Measurements from ENCODE around the gene CARD14.
"Not testable (repeated sequence)": the region's sequence is repeated elsewhere in the genome, so short reads cannot be mapped to it uniquely, and the experiment has no call there.

The CARD14 gene

DNA sequence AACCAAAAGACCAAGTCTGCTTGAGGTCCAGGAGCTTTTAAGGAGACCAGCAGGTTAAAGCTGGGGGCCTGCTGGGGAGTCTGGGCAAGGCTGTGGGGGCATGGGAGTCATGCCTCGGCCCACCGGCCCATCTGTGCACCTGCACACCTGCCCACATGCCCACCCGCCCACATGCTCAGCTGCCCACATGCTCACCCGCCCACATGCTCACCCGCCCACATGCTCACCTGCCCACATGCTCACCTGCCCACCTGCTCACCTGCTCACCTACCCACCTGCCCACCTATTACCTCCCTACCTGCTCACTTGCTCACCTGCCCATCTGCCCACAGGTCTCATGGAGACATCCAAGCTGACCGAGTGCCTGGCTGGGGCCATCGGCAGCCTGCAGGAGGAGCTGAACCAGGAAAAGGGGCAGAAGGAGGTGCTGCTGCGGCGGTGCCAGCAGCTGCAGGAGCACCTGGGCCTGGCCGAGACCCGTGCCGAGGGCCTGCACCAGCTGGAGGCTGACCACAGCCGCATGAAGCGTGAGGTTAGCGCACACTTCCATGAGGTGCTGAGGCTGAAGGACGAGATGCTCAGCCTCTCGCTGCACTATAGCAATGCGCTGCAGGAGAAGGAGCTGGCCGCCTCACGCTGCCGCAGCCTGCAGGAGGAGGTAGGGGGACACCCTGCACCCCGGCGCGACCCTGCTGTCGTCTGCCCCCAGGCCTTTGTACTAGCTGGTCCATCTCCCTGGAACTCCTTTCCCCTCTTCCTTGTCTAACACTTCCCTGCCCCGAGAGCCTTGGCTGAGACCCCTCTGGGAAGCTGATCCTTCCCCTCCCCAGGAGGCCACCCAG lies 14.0 kb downstream of the CARD14 start:
- DNase-seq (ENCODE audit: low read depth in 1 of 2, low spot score in 1 of 2) = no peak

DNA sequence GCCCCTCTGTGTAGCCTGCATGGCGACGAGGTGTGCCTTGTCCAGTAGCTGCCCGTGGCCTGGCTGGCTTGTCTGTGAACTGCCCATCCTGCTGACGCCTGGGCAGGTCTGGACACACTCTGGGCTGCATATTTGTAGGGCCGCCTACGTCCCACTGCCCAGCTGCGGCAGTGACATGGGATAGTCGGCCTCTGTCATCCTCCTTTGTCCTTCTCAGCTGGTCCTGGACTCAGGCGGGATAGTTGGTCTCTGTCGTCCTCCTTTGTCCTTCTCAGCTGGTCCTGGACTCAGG lies 14.5 kb downstream of the CARD14 start:
- DNase-seq (ENCODE audit: low read depth in 1 of 2, low spot score in 1 of 2) = no peak

DNA sequence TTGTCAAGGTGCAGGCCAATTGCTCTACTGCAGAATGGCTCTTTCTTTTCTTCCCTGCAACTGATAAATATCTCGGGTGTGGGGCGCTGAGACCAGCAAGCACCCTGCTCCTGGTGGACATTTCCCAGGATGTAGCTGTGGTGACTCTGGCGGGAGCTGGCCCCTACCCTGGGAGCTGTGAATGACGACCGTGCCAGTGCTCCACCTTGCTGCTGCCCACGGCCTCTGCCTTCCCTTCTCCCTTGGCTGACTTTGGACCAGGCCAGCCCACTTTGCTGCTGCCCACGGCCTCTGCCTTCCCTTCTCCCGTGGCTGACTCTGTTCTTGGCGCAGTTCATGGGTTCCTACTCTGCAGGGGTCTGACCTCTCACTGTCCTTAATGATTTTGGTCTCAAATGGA lies 16.1 kb downstream of the CARD14 start:
- no peak for DNase-seq (ENCODE audit: low read depth in 1 of 2, low spot score in 1 of 2)

DNA sequence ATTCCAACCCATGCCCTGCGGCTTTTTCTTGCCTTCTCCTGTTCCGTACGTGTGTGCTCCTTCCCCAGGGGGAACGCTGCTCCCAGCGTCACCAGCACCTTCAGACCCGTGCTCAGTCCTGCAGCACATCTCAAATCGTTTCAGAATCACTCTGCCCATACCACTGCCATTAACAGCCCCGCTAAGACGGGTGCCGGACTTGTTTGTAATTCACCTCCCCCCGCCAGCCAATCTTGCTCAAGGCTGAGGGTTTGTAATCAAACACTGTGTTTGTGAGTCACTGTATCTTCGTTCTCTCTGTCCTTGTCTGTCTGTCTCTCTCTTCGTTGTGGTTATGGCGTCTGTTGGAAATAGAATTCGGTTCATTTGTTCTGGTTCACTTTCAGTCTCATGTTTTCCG lies 17.3 kb downstream of the CARD14 start:
- DNase-seq (ENCODE audit: low read depth in 1 of 2, low spot score in 1 of 2) = no peak

DNA sequence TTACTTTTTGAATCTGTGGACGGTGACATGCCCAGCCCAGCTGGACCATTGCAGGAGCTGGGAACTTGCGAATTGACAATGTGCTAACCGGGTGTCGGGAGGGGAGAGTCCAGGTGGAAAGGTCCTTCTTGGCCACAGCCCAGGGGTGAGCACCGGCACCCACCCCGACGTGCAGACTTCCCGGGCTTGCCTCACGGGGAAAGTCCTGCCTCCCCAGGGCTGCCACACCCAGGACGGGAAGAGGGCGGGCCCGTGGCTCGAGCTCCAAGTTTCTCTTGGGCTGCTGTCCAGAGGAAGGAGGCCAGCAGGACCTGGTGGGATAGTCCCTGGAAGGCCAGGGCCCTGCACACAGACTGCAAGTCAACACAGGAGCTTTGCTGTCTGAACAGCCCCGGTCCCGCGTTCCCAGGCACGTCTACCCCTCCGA lies 17.7 kb downstream of the CARD14 start:
- no peak for DNase-seq (ENCODE audit: low read depth in 1 of 2, low spot score in 1 of 2)

DNA sequence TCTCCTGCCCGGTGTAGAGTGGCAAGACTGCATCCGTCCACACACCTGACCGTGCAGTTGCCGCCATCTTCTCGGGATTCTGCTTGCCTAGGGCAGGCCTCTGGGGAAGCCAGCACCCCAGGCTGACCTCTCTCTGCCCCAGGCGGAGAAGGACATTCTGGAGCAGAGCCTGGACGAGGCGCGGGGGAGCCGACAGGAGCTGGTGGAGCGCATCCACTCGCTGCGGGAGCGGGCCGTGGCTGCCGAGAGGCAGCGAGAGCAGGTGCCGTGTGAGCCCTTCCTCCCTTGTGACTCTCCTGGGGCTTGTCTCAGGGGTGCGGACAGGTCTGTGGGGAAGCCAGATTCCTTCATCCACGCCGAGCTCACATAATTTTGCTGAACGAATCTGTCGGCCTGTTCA lies 19.8 kb downstream of the CARD14 start:
- DNase-seq (ENCODE audit: low read depth in 1 of 2, low spot score in 1 of 2) = no peak

DNA sequence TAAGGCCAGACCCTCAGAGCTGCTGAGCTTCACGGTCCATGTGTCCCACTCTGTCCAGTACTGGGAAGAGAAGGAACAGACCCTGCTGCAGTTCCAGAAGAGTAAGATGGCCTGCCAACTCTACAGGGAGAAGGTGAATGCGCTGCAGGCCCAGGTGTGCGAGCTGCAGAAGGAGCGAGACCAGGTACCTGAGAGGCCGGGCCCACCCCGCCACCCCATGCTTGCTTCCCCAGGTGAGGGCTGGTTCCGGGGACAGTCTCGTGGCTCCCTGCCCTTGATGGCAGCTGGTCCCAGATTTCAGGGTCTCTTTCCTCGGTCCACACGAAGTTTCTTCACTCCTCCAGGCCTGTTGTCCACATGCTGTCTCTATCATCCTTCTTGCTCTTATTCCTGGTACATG lies 20.9 kb downstream of the CARD14 start:
- no peak for DNase-seq (ENCODE audit: low read depth in 1 of 2, low spot score in 1 of 2)

DNA sequence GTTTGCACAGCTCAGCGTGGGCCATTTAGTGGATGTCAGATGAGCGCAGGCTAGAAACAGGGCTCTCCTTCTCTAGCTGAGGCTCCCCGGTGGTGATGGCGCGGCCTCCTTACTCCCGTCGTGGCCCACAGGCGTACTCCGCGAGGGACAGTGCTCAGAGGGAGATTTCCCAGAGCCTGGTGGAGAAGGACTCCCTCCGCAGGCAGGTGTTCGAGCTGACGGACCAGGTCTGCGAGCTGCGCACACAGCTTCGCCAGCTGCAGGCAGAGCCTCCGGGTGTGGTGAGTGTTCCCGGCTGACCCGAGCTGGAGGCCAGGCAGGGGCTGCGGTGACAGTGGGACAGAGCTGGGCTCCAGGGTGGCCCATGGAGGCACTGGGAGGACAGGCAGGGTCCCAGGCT lies 21.4 kb downstream of the CARD14 start:
- no peak for DNase-seq (ENCODE audit: low read depth in 1 of 2, low spot score in 1 of 2)

DNA sequence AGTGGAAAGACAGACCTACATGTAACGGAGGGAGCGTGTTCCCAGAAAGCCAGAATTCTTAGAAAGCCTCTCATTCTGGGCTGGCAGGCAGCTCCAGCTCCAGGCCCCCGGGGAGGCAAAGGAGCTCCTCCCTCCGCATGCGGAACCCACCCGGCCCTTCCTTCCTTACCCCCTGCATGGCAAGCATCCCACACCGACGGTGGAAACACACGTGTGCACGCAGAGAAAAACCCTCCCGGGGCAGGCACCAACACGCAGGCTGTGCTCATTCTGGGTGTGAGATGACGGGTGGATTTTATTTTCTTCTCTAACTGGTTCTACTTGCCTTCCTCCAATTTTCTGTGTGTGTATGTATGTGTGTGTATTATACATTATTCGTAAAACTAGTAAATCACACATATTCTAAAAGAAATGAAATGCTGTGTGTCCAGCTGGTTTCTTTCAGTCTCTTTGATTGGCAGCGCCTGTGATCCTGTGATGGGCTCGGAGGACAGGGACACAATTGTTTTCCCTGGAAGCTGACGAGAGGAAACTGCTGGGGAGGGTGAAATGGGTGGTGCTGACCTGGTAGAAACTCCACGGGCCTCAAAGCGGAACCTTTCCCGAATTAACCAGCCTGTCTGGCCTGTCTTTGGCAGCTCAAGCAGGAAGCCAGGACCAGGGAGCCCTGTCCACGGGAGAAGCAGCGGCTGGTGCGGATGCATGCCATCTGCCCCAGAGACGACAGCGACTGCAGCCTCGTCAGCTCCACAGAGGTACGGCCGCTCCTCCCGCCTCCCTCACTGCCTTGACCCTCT lies 22.2 kb downstream of the CARD14 start:
- no peak for DNase-seq (ENCODE audit: low read depth in 1 of 2, low spot score in 1 of 2)

DNA sequence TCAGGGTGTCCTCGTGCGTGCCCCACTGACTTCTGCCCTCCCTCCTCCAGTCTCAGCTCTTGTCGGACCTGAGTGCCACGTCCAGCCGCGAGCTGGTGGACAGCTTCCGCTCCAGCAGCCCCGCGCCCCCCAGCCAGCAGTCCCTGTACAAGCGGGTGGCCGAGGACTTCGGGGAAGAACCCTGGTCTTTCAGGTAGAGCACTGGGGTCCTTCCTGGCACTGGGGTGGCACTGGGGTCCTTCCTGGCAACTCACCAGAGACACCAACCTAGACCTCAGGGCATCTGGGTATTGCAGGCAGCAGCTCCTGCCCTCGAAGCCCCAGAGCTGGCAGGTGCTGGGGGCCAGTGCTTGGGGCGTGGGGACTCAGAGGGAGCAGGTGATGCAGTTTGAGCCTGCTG lies 25.3 kb downstream of the CARD14 start:
- DNase-seq (ENCODE audit: low read depth in 1 of 2, low spot score in 1 of 2) = no peak

DNA sequence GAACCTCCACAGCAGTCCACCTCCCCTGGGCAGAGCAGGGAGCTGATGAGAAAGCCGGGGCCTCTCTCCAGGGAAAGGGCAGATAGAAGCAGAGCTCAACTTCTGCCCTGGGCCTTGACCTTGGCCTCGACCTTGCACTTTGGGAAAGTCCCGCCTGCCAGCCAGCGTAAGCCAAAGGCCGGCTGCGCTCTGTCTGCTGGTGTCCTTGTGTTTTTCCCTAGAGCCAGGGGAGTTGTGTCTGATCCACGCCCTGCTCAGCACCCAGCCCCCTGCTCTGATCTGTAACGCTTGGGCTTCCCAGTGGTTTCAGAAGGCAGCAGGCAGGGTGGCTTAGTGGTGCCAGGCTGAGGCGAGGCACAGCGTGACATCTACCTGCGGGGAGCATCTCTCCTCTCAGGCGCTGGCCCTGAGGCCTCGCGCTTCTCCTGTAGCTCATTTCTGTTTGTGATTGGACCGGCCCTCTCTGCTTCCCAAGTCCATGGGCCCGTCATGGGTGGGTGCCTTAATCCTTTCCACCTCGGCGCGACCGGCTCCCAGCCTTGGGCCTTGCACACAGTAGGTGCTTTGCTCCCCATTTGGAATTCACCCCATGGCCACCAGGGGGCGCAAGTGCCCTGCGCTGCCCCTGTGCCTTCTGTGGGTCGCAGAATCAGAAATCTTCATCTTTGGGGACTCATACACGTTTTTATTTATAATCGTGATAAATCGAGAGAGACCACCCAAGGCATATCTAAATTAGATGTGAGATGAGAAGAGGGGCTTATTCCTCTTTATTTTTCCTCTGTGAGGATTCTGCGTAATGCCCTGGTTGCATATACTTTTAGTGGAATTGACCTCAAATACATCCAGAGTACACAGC lies 26.1 kb downstream of the CARD14 start:
- DNase-seq (ENCODE audit: low read depth in 1 of 2, low spot score in 1 of 2) = peak; percentile 40 to 51

DNA sequence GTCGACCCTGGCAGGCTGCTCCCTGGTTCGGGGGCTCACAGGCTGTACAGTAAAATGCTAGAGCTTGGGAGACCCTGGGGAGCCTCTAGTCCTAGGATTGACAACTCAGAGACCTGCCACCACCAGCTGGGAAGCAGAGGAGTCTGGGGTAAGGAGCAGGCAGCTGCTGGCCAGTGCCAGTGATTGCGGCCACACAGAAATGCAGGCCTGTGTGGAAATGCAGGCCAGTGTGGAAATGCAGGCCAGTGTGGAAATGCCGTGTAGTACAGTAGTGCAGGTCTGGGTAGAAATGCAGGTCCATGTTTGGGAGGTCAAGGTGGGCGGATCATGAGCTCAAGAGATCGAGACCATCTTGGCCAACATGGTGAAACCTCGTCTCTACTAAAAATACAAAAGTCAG lies 26.8 kb downstream of the CARD14 start:
- DNase-seq (ENCODE audit: low read depth in 1 of 2, low spot score in 1 of 2) = no peak

DNA sequence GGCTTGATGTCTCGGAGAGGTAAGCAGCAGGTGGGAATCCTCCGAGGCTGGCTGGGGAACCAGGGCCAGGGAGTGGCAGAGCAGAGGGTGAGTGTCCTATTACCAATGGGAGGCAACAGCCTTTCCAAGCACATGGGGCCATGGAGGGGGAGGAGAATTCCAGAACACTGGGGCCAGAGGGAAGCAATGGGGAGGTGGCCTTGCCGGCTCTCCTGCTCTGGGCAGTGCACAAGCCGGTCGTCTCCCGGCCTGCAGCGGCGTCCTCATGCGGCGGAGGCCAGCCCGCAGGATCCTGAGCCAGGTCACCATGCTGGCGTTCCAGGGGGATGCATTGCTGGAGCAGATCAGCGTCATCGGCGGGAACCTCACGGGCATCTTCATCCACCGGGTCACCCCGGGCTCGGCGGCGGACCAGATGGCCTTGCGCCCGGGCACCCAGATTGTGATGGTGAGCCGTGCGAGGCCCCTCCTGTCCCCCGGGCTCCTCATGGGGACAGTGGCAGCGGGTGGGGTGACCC lies 28.4 kb downstream of the CARD14 start:
- no peak for DNase-seq (ENCODE audit: low read depth in 1 of 2, low spot score in 1 of 2)

DNA sequence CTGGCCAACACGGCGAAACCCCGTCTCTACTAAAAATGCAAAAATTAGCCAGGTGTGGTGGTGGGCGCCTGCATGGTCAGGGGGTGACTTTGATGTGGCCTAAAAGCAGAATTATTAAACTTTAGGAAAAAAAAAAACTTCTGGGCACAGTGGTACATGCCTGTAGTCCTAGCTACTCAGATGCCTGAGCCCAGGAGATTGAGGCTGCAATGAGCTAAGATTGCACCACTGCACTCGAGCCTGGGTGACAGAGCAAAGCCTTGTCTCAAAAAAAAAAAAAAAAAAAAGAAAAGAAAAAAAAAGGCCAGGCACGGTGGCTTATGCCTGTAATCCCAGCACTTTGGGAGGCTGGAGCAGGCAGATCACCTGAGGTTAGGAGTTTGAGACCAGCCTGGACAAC lies 29.5 kb downstream of the CARD14 start:
- DNase-seq (ENCODE audit: low read depth in 1 of 2, low spot score in 1 of 2) = not testable (repeated sequence)

DNA sequence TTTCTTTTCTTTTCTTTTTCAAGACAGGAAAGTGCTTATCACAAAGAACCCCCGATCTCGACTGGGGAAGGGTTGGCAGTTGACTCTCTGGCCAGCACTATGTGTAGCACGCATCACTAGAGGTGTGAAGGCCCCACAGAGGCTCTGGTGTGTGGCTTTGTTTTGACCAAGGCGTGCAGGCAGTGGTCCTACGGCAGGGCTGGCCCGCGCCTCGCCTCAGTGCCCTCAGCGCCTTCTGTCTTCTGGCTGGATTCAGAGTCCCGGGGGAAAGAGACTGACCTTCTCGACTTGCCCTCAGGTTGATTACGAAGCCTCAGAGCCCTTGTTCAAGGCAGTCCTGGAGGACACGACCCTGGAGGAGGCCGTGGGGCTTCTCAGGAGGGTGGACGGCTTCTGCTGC lies 31.6 kb downstream of the CARD14 start:
- no peak for DNase-seq (ENCODE audit: low read depth in 1 of 2, low spot score in 1 of 2)

DNA sequence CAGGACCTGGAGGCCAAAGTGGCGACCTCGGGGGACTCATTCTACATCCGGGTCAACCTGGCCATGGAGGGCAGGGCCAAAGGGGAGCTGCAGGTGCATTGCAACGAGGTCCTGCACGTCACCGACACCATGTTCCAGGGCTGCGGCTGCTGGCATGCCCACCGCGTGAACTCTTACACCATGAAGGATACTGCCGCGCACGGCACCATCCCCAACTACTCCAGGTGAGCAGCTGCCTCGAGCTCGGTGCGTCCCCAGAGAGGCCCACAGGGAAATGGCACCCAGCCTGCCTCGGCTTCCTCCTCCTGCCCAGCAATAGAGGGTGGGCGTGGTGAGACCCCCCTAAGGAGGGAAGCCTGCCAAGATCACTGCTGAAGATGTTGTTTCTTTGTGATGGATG lies 32.4 kb downstream of the CARD14 start:
- DNase-seq (ENCODE audit: low read depth in 1 of 2, low spot score in 1 of 2) = no peak

DNA sequence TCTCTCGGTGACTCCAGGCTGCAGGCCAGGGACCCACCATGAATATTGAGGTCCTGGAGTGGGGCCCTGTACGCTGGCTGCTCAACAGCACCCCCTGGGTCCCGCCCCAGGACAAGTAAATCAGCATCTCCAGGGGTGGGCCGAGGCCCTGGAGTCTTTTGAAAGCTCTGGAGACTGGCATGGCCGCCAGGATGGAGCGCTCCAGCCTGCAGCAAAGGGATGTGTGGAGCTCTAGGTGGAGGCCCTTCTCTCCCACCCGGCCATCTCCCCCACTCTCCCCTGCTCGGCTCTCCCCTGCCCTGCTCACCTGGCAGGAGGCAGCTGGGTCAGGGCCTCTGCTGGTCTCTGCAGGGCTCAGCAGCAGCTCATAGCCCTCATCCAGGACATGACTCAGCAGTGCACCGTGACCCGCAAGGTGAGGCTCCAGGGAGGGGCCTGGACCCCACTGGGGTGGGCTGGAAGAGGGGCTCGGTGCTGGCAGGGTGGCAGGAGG lies 33.7 kb downstream of the CARD14 start:
- no peak for DNase-seq (ENCODE audit: low read depth in 1 of 2, low spot score in 1 of 2)

DNA sequence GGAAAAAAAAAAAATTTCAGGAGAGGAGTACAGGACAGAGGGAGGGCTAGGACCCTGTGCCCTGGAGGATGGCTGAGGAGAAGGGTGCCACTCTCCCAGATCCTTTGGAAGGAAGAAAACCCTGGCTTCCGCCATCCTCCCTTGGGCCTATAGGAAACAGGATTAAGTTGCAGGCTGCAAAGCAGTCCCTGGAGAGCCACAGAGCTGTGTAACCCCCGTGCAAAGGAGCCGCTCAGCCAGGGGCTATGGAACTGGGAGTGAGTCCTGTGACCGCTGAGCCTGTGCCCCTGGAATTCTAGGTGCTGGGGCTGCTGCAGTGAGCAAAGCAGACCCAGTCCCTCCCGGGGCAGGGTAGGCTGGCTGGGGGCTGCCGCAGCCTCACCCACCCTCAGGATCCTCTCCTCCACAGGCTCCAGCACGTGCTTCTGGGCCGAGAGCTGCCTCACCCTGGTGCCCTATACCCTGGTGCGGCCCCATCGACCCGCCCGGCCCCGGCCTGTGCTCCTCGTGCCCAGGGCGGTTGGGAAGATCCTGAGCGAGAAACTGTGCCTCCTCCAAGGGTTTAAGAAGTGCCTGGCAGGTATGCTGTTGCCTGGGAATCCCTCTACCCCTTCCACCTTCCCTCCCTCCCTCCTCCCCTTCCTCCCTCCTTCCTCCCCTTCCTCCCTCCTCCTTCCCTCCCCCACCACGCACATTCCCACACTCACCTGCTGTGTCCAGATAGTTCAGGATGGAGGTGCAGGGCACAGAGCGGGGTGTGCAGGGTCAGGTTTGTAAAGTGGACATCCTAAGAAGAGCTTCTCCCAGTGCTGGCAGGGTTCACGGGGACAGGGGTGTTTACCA lies 35.0 kb downstream of the CARD14 start:
- no peak for DNase-seq (ENCODE audit: low read depth in 1 of 2, low spot score in 1 of 2)

DNA sequence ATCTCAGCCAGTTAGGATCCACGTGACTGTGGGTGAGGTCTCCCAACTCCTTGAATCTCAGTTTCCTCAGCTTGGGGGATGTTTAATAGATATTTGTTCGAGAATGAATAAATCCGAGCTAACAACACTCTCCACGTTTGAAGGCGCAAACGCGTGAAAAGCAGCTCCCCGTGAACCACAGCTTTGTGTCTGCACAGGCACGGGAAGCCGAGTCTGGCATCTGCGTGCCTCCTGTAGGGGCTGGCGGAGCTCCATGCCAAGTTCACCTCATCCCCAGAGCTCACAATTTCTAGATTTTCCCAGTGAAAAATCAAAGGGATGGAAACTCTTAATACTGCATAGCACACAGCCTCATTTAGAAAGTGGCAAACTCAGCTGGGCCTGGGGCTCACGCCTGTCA lies 36.0 kb downstream of the CARD14 start:
- DNase-seq (ENCODE audit: low read depth in 1 of 2, low spot score in 1 of 2) = no peak

DNA sequence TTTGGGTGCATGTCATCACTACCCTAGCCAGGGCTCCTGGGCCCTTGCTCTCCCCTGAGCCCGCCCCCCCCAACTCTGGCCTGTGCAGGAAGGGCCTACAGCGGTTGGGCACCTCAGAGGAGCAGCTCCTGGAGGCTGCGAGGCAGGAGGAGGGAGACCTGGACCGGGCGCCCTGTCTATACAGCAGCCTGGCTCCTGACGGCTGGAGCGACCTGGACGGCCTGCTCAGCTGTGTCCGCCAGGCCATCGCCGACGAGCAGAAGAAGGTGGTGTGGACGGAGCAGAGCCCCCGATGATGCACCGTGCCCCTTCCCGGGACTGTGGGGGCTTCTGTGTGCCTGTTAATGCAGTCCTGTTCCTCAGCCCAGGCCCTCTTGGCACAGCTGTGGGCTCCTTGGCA lies 38.2 kb downstream of the CARD14 start:
- no peak for DNase-seq (ENCODE audit: low read depth in 1 of 2, low spot score in 1 of 2)

DNA sequence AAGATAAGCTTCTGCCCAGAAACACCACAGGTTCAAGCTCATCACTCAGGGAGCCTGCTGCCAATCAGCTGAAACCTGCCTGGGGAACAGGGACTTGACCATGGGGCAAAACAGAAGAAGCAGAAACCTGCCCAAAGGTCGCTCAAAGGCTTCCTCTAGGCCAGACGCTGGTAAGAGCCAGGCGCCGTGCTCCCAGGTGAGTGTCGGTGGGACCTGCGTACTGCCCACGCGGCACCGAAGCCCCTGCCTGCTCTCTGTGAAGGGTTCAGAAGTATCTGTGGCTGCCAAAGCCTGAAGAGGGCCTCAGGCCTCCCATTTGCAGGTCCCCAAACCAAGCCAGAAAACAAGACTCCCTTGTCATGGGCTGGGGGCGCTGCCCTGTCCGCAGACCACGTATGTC lies 39.9 kb downstream of the CARD14 start:
- DNase-seq (ENCODE audit: low read depth in 1 of 2, low spot score in 1 of 2) = no peak
